Activated CD4-positive, alpha-beta T cell treated with anti-CD3 and anti-CD28 coated beads, Interleukin-2, amount 50 U/mL, for 1 hour (primary cell): Measurements from ENCODE around the gene HEBP1.
"Not testable (repeated sequence)": the region's sequence is repeated elsewhere in the genome, so short reads cannot be mapped to it uniquely, and the experiment has no call there.

Source experiments
- DNase-seq: peaks from one replicate; pipeline ENCODE4 v3.0.0-alpha.2; 2020

The HEBP1 gene, protein sequence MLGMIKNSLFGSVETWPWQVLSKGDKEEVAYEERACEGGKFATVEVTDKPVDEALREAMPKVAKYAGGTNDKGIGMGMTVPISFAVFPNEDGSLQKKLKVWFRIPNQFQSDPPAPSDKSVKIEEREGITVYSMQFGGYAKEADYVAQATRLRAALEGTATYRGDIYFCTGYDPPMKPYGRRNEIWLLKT

DNA sequence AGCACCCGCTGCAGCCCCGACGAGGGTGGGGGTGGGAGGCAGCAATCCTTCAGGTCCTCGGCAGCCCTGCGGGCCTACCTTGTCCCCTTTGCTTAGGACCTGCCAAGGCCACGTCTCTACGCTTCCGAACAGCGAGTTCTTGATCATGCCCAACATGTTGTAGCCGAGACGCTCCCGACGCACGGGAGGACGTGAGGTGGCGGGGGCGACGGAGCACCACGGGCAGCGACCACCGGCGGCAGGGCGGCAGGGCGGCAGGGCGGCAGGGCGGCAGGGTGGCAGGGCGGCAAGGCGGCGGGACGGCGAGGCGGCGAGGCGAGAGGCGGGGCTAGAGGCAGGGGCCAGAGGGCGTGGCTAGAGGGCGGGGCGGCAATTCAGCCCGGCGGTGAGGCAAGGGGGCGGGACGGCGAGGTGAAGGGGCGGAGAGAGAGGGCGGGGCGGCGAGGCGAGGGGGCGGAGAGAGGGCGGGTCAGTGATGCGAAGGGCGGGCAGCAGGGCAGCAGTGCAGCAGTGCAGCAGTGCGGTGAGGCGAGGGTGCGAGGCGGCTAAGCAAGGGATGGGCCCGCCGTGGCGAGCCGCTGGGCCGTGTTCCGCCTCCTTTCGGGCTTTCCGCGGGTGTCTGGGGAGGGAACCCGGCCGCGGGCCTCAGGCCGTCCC lies at the start of gene HEBP1:
HEBP1 (minus strand) TSS at position 307 of the 657 bp plus-strand sequence; CDS start at position 156, 151 bp downstream.
- peak; percentile 98 for DNase-seq

DNA sequence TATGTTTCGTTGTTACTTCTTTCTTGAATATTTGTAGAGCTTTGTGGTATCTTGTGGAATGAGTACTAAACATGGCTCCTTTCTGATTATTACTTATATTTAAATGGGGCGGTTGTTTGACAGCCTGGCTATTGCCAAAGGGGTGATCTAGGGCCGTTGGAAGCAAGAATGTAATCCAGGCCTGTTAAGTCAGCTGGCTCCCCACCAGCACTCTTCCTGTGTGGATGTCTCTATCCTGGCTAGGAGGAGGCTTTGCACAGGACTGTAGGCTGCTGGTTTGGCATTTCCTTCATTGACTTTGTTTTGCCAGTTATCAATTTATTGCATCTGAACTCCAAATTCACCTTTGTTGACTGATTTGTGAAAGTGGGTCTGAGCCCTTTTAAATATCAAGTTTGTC lies 49.8 kb upstream of the HEBP1 start:
- DNase-seq: no peak

DNA sequence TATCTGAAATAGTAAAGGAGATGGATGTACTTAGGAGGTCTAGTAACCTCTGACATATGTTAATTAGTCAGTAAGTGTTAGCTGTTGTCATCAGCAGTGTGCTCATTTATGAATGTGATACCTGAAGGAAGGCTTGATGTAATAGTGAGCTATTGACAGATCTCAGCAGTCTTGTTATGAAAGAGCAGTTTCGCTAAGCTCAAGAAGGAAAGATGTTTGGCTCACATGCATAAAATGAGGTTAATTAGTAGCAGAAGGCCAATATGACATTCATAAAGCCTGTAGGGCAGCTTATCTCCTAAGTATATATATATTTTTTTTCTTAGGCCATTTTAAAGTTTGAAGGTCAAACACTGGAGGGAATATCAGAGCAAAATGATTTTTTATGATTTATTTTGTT lies 46.9 kb upstream of the HEBP1 start:
- no peak for DNase-seq

DNA sequence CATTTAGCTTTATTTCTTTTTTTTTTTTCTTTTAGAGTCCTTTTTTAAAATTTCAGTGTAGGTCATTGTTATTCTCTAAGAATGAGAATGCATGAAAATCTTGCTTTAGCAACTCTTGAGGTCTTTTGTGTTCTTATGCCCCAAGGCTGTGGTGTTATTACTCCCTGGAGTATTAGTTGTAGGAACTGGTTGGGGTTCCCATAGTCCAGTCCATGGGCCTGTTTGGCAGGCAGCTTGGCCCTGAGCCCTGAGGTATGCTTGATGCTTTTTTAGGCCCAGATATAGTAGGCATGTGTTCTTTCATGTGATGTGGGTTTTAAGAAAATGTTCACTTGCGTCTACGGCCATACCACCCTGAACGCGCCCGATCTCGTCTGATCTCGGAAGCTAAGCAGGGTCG lies 45.8 kb upstream of the HEBP1 start:
- no peak for DNase-seq

DNA sequence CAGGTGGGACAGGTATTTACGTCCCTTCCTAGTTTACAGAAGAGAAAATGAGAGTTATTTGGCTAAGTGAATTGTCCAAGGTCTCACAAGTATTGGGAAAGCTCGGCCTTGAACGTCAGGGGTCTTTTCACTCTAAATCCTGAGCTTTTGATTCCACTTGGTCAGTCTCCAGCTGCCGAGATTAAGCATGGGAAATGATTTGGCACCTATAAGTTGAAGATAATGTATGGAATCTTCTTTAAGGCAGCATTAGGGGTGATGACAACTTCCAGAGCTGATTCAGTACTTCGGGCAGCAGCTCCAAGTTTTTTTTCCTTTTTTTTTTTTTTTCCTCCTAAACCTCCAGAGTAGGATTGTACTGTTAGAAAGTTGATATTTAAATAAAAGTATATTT lies 44.8 kb upstream of the HEBP1 start:
- DNase-seq: no peak

DNA sequence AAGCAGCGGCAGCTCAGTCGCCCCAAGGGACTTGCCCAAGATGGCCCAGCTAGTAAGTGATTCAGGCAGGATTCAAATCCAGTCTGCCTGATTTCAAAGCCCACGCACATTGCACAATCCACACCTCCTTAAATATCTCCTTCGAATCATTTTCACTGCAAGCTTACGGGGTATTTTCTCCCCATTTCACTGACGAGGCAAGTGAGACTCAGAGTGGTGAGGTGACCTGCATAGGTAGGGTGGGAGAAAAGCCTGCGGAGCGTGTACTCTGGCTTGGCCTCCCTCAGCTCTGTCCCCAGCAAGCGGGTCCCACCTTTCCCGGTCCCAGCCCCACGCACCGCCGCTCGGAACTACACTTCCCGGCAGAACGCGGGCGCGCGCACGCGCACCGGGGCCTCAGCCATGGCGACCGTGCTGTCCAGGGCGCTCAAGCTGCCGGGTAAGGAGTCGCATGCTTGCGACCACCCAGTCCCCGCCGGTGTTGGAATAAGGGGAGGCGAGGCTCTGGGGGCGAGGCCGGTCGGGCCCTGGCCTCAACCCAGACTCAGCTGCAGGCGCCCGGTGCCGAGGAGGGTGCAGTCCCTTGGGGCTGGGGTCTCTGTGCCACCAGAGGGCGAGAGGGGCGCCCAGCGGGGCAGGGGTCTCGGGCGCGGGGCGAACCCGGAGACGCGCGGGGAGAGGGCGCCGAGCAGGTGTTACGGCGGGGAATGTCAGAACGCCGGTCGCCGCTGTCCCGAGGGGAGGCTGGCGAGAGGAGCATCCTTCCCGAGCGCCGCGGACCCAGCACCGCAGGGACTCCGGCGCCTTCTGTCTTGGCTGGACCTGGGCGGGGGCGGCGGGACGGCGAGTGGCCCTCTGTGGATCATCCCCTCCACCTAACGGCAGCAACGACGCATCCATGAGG lies 44.2 kb upstream of the HEBP1 start, which contains the start of gene FAM234B:
FAM234B (plus strand) TSS at position 380 of the 904 bp plus-strand sequence; CDS start at position 403, 23 bp downstream.
- DNase-seq: peak; percentile 68

DNA sequence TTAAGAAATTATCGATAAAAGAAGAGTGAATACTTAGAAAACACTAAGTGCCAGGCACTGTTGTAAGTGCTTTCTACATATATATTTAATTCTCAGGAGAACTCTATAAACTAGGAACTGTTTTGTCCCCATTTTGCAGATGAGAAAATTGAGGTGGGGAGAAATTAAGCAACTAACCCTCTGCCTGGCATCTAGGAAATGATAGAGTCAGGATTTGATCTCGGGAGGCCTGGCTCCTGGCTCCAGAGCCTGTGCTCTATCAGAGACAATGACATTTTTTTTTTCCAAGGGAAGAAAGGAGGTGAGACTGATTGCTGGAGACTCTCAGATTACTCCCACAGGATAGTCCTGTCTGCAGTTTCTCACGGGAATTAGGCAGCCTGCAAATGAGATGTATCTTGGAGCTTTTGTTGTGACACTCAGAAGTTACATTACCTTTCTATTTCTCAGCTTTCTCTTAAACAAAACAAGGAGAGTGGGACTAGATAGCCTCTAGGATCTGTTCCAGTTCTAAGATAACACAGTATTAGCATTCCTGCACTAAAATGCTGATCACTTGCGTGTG lies 42.7 kb upstream of the HEBP1 start:
- no peak for DNase-seq

DNA sequence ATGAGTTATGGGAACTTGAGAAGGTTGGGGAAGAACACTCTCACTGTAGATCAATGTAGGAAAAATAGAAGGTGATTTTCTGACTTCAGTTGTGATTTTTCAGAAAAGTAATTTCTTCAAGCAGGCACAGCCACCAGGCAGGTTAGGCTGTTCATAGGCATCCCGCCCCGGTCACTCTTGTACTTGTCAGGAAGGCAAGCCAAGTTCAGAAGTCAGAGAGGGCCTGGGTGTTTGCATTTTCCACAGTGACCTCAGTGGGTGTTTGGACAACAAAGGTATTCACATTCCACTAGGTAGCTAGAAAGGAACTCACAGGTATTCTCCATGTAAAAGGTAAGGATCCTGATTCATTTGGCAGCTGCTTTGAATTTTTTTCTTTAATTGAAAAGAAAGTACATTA lies 41.2 kb upstream of the HEBP1 start:
- no peak for DNase-seq

DNA sequence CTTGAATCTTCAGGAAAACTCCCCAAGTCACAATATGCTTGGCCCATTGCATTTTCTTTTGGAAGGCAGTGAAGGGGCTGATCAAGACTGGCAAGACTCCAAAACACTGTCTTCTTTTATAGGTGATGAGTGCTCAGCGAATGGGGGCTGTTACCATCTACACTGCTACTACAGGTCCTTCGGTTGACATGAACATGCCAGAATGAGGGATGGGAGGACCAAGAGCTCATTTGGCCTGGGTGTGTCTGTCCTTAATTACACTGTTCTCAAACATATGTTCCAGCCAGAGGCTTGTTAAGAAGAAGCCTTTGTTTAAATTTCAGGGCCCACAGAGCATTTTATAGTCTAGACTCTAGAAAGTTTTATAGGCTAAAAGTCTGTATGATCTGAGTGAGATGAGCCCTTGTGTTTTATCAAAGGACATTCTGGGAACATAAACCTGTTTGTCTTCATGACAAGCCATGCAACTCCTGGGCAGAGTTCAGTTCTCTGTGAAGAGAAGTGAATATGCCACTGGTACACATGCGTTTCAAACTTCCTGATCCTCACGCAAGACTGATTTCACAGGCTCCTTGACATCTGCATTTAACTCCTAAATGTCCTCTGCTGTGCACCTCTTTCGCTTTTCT lies 39.4 kb upstream of the HEBP1 start:
- DNase-seq: no peak

DNA sequence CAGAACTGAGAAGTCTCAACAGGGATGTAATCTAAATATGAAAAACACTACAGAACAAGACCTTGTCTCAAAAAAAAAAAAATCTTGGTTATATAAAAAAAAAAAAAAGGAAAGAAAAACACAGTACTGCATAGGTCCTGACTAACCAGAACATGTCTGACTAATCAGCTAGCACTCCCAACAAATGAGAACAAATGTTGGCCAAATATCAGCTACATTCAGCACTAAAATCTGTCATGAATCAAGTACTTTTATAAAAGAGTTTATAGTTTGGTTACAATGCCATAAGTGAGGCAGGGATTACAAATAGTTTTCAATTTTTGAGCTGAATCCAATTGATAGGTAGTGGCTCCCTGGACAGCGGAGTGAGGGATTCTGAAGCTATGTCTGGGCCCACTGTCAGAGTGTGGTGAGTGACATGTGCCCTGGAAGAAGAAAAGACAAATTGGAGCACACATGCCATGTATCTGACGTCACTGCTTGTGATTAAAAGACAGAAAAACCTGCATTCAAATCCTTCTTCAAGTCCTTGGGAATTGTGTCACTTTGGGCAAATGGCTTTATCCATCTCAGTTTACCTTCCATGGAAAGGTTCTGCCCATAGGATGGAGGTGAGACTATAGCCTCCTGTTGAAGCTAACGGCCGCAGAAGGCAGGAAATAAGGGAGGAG lies 38.6 kb upstream of the HEBP1 start:
- DNase-seq: no peak

DNA sequence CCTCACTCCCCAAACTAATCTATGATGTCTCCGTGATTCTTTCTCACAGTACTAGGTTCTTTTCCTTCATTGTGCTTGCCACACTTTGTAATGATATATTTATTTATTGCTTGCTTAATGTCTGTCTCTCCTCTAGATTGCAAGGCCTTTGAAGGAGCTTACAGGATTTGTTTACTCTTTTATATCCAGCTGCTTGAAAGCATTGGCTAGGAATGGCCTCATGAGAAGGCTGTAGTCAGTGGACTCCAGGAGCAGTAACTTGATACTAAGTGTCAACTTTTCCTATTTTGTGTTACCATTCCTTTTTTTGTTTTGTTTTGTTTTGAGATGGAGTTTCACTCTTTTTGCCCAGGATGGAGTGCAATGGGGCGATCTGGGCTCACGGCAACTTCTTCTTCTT lies 36.8 kb upstream of the HEBP1 start:
- DNase-seq: no peak

DNA sequence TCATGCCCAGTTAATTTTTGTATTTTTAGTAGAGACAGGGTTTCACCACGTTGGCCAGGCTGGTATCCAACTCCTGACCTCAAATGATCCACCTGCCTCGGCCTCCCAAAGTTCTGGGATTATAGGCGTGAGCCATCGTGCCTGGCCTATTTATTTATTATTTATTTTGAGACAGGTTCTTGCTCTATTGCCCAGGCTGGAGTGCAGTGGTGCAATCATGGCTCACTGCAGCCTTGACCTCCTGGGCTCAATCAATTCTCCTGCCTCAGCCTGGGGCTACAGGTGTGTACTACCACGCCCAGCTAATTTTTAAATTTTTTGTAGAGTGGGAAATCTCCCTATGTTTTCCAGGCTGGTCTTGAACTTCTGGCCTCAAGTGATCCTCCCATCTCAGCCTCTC lies 35.3 kb upstream of the HEBP1 start:
- not testable (repeated sequence) for DNase-seq

DNA sequence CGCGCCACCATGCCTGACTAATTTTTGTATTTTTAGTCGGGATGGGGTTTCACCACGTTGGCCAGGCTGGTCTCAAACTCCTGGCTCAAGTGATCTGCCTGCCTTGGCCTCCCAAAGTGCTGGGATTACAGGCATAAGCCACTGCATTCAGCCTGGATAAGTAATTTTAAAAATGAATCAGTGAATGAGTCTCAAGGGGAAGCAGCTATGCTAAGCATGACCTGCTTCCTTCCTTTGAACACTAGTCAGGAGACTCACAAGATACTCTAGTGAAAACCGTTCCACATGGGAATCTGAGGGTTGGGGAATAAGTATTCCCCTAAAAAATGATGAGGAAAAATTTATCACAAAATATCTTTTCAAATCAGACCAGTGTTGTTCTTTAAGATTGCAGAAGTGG lies 33.4 kb upstream of the HEBP1 start:
- DNase-seq: no peak

DNA sequence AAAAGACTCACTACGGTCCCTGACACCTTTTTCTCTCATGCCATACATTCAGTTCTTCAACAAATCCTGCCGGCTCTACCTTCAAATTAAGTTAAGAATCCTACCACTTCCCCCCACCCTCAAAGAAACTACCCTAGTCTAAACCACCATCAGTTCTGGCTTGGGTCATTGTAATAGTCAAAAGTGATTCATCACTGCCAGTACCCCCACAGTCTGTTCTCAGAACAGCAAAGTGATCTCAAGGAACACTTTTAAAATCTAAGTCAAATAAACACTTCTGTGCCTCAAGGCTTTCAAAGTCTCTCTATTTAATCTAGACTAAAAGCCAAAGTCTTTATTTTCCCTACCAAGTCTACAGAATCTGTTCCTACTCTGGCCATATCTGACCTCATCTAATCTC lies 32.1 kb upstream of the HEBP1 start:
- no peak for DNase-seq

DNA sequence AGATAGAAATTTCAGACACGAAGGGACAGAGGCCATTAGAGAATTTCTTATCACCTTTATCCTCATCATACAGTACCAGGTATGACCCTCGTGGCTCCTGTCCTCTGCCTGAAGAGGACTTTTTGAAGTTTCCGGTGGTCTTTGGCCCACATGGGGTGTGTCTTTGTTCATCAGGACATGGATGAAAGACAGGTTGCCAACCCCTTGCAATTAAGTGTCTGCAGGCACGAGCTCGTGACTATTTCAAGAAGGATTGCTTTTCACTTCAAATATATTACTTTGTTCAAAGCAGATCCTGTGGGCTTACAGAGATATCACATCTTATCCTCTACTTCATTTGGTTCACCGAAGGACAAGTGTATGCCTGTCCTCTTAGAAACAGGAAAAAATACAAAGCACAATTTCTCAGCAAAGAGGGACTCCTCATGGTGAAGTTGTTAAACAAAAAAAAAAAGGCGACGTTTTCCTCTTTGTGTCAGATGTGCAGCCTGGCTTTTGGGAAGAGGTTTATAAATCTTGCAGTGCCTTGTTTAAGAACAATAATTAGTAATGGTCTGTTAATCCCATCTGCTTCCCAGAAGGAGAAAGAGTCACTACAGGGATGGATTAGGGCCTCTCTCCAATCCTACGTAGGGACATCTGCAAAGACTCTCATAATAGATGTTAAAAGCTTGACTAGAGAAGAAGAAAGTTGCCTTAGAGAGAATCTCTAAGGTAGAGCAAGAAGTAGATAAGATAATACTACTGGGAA lies 30.7 kb upstream of the HEBP1 start:
- no peak for DNase-seq

DNA sequence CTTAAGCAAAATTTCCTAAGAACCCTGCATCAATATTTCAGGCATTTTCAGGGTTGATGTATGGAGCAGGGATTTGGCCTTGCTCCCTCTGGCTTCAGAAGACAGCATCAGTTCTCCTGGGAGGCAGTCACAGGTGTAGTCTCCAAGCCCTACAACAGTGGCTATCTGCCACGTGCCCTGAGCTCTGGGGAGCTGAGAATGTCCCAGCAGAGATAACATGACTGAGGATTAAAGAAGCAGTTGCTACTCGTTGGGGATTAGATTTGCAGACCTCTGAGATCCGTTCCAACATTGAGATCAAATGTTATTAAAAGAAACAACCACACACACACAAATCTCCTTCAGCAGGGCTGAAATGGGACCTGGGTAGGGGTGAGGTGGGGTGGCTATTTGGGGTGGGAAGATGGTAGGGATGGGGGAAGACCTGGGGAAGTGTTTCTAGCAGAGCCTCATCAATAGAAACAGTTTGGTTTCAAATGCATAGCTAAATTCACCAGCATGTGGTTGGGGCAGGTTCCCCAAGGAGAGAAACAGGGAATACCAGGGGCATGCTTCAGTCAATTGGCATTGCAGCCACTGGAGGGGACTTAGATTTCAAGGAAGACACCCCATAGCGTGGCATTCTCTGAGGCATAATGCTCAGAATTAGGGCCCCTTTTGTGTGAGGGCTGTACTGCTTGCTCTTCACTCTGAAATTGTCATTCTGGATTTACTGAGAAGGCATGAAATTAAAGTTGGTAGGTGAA lies 28.9 kb upstream of the HEBP1 start:
- DNase-seq: no peak

DNA sequence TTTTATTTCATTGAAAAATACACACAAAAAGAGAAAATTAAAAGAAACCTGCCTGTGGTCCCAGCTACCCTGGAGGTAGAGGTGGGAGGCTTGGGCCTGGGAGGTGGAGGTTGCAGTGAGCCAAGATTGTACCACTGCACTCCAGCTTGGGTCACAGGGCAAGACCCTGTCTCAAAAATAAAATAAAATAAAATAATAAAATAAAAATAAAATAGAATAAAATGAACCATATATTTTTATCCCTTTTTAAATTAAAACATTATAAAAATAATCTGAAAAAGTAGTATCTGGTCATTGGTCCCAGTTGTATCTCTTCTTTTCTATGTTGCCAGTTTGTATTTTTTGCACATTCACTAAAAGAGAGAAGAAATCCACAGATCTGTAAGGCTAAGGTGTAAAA lies 27.4 kb upstream of the HEBP1 start:
- DNase-seq: no peak

DNA sequence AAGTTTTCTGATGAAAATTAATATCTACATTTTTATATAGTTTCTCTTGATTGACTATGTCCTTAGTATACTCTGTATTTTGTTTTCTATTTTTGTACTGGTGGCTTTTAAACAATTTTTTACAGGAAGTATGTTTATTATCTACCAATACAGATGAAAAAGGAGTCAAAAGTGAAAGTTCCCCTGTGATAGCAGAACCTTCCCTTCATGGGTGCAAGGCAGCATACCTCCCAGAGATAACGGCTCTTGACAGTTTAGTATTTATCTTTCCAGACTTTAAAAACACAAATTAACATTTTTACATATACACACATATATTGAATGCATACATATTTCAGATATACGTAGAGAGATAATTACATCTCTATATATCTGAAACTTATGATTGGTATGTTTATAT lies 27.0 kb upstream of the HEBP1 start:
- no peak for DNase-seq

DNA sequence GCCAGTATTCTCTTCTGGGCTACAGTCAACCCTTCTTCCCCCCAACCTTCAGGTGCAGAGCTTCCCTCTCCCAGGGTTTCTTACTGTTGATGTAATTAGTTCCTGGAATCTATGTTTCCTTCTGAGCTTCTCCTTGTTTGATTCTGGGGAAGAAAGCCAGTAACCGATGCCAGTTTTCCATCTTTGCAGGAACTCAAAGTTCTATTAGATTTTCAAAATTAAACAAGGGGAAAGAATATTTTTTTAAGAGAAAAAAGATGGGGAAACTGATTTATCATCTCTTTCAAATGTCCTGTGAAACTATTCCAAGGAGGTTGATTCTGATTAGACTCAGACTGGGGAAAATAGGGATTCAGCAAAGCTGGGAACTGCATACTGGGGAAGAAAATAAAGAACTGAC lies 26.2 kb upstream of the HEBP1 start:
- DNase-seq: no peak

DNA sequence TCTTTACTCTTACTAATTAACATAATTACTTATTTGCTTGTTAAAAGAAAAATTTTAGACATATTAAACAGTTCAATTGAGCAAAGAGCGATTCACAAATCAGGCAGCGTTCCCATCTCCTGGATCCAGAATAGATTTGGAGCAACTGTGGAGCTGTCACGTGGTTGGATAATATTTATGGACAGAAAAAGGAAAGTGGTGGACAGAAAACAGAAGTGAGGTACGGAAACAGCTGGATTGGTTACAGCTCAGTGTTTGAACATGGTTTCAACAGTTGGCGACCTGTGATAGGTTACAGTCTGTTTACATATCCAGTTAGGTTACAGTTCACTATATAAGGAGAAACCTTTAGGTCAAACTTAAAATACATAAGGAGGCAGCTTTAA lies 24.5 kb upstream of the HEBP1 start:
- no peak for DNase-seq
